Measurements from ENCODE around the gene HOXA7. TPM values are rescaled to one million over a fixed set of nuclear protein-coding genes. Genes with fewer than 3 reads are reported as not detected.
A peak's percentile ranks its signal among the peaks of the same experiment; 100 is the strongest.

Gene HOXA7
- total RNA-seq, 1 donor from 2014 or later = not detected

DNA sequence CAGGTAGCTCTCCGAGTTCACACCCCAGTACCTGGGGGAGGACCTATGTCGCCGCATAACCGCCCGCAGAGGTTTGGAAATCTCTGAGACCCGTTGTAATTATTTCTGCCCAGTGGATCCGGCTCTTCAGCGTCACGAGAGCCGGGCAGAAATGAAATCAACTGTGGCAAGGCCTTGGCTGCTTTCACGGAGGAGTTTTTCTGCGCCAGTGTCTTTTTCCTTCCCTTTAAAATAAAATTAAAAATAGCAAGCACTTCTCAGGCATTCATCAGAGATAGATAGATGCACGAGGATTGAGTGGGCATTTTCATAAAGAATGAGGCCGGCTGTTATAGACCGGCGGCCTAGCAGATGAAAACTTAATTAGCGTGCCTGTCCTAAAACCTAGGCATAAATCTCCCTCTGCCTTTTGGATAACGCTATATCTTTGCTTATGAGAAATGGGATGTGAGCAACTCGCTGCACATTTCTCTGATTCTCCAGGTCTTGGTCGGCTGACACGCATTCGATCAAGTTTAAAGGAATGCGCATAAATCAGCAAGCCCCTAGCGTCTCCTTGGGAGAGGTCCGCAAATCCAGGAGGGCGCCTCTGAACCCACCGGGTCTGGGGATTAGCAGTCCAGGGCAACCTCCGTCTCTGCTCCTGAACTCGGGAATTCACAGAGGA is 37.0 kb upstream of the HOXA7 start:
- peak; percentile 14 for DNase-seq
- Mint-ChIP-seq H3K27ac (ENCODE audit: unreplicated experiment) (no peak overlapping the region), H3K4me3 (ENCODE audit: unreplicated experiment) (no peak overlapping the region)

GRCh38 chr7:27192546-27193334 is 36.3 kb upstream of the HOXA7 start:
- H3K4me3 Mint-ChIP-seq (ENCODE audit: unreplicated experiment) = no peak overlapping the region

More for the DNA sequence above, 37.0 kb upstream of the HOXA7 start:
- Mint-ChIP-seq H3K36me3 (ENCODE audit: unreplicated experiment) (peaks cover 3% of the 10 kb centered on the region), H3K27me3 (ENCODE audit: unreplicated experiment) (peaks cover 39% of the 10 kb centered on the region), H3K4me1 (ENCODE audit: low read depth, unreplicated experiment) (peaks cover 3% of the 10 kb centered on the region), H3K9me3 (ENCODE audit: unreplicated experiment) (peaks cover 12% of the 10 kb centered on the region)
- no peak for TF ChIP-seq CTCF (IDR thresholded peaks at IDR 0.05; ENCODE audit: partially characterized antibody, unreplicated experiment)

GRCh38 chr7:27191833-27192545 is 35.5 kb upstream of the HOXA7 start:
- H3K36me3 Mint-ChIP-seq (ENCODE audit: unreplicated experiment) = peaks cover 3% of the 10 kb centered on the region
- peaks cover 18% of the 10 kb centered on the region for H3K9me3 Mint-ChIP-seq (ENCODE audit: unreplicated experiment)
- peak overlapping the region; percentile 49 for H3K4me3 Mint-ChIP-seq (ENCODE audit: unreplicated experiment)
- peaks cover 3% of the 10 kb centered on the region for H3K4me1 Mint-ChIP-seq (ENCODE audit: low read depth, unreplicated experiment)
- no peak for TF ChIP-seq CTCF (IDR thresholded peaks at IDR 0.05; ENCODE audit: partially characterized antibody, unreplicated experiment)
- no peak overlapping the region for H3K27ac Mint-ChIP-seq (ENCODE audit: unreplicated experiment)
- H3K27me3 Mint-ChIP-seq (ENCODE audit: unreplicated experiment) = peaks cover 45% of the 10 kb centered on the region
- peak; percentile 55 for DNase-seq

More at GRCh38 chr7:27192546-27193334, 36.3 kb upstream of the HOXA7 start:
- H3K9me3 Mint-ChIP-seq (ENCODE audit: unreplicated experiment) = peaks cover 14% of the 10 kb centered on the region
- peaks cover 3% of the 10 kb centered on the region for H3K4me1 Mint-ChIP-seq (ENCODE audit: low read depth, unreplicated experiment)
- no peak for TF ChIP-seq CTCF (IDR thresholded peaks at IDR 0.05; ENCODE audit: partially characterized antibody, unreplicated experiment)
- H3K36me3 Mint-ChIP-seq (ENCODE audit: unreplicated experiment) = peaks cover 3% of the 10 kb centered on the region
- no peak overlapping the region for H3K27ac Mint-ChIP-seq (ENCODE audit: unreplicated experiment)
- H3K27me3 Mint-ChIP-seq (ENCODE audit: unreplicated experiment) = peaks cover 41% of the 10 kb centered on the region
- DNase-seq = peak; percentile 25

DNA sequence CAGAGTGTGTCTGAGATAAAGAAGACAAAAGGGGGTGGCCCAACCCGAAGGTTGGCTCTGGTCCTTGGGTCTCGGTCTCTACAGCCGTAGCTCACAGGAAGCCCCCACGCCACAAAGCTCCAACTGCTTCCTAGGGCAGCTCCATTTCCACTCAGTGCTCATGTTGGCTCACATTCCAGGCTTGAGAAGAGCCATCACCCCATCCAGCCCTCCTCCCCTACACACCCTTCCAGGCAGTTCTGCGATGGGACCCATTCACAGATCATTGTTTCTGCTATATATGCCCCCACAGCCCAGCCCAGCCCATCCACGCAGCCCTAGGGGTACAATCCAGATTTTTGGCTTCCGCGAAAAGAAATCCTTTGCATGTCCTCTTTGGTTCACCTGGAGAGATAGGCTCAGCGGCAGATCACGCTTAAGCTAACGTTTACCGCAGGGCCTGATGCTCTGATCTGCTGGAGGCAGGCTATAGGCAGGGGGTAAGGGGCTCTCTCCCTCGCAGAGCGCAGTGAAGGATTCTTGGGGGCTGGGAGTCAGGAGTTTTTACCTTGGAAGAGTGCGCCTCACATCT is 34.8 kb upstream of the HOXA7 start:
- Mint-ChIP-seq H3K4me3 (ENCODE audit: unreplicated experiment) (no peak overlapping the region), H3K9me3 (ENCODE audit: unreplicated experiment) (peaks cover 18% of the 10 kb centered on the region), H3K36me3 (ENCODE audit: unreplicated experiment) (peaks cover 3% of the 10 kb centered on the region), H3K4me1 (ENCODE audit: low read depth, unreplicated experiment) (peaks cover 3% of the 10 kb centered on the region), H3K27ac (ENCODE audit: unreplicated experiment) (no peak overlapping the region), H3K27me3 (ENCODE audit: unreplicated experiment) (peaks cover 49% of the 10 kb centered on the region)
- TF ChIP-seq CTCF (IDR thresholded peaks at IDR 0.05; ENCODE audit: partially characterized antibody, unreplicated experiment) = no peak
- peak; percentile 9 for DNase-seq

Data from glutamatergic neuron (in vitro differentiated cells).